Measurements from ENCODE around the gene SDHAF4.

GRCh38 chr6:70518723-70519122 lies 48.0 kb upstream of the SDHAF4 start:
- TF ChIP-seq CTCF (IDR thresholded peaks at IDR 0.05; ENCODE audit: low read depth, low read length) (no peak), EZH2phosphoT487 (IDR thresholded peaks at IDR 0.05; ENCODE audit: low read depth) (no peak)

Measured in OCI-LY3 (cell line).